Measurements from ENCODE around the gene DPP6.

GRCh38 chr7:154200241-154200640, 148.0 kb downstream of the DPP6 start:
- no peak for TF ChIP-seq CTCF (IDR thresholded peaks at IDR 0.05)
- TF ChIP-seq JUNB (IDR thresholded peaks at IDR 0.05) = no peak
- no peak for TF ChIP-seq ZSCAN20 (CRISPR knock-in tag; IDR thresholded peaks at IDR 0.05)
- TF ChIP-seq RFX5 (IDR thresholded peaks at IDR 0.05) = no peak
